ENCODE results near the gene LILRB2.
"Not testable (repeated sequence)": the region's sequence is repeated elsewhere in the genome, so short reads cannot be mapped to it uniquely, and the experiment has no call there.

Gene LILRB2

DNA sequence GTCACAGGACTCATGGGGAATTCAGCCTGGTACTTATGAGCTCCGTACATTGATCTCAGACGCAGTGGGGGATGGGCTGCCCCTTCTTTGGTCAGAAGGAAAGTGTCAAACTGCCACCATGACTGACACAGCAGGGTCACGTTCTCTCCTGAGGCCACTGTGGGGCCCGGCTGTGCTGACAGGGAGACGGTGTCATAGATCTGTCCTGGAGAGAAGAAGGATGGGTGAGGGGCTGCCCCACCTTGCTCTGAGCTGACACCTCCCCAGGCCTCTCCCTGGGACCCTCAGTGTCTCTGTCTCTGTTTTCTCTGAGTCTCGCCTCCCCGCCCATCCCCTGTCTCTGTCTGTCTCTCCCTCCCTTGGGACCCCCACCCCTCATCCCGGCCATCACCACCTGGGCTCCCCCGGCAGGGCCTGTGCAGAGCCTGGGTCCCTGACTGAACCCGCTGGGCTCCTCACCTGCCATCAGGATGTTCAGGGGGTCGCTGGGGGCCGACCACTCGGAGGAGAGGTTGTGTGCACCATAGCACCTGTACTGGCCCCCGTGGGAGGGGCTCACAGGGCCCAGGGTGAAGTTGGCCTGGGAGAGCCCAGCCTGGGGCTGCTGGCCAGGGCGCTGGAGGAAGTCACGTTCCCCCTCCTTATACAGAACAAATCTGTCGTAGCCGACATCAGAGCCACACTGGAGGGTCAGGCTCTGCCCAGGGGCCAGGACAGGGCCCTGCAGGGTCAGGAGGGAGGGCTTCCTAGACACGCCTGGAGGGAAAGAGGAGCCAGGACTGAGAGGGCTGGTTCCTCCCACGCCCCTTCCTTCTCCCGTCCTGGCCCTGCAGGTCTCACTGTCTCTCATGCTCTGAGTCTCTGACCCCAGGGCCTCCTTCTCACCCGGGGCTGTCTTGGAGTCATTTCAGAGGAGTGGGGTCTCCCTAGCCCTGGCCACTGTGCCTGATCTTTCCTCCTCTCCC lies 40.3 kb downstream of the LILRB2 start:
- not testable (repeated sequence) for DNase-seq (ENCODE audit: low spot score)

- not testable (repeated sequence) for DNase-seq (ENCODE audit: low spot score)
Observed at GRCh38 chr19:54239491-54240371, 41.2 kb downstream of the LILRB2 start.

DNA sequence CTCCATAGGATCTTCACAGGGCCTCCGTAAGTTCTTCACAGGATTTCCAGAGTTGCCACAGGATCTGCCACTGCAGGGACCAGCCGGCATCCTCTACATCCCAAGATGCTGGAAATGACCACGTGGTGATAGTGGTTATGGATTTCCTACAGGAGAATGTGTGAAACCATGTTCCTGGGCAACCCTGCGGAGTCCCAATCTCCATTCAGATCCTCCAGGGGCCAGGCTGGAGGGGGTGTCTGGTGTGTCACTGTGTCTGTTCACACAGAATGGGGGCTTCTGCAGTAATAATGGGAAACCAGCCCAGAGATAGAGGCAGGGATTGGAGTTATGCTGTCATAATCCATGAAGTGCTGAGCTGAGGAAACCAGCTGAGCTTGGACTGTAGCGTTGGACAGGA lies 47.0 kb downstream of the LILRB2 start:
- DNase-seq (ENCODE audit: low spot score) = no peak

DNA sequence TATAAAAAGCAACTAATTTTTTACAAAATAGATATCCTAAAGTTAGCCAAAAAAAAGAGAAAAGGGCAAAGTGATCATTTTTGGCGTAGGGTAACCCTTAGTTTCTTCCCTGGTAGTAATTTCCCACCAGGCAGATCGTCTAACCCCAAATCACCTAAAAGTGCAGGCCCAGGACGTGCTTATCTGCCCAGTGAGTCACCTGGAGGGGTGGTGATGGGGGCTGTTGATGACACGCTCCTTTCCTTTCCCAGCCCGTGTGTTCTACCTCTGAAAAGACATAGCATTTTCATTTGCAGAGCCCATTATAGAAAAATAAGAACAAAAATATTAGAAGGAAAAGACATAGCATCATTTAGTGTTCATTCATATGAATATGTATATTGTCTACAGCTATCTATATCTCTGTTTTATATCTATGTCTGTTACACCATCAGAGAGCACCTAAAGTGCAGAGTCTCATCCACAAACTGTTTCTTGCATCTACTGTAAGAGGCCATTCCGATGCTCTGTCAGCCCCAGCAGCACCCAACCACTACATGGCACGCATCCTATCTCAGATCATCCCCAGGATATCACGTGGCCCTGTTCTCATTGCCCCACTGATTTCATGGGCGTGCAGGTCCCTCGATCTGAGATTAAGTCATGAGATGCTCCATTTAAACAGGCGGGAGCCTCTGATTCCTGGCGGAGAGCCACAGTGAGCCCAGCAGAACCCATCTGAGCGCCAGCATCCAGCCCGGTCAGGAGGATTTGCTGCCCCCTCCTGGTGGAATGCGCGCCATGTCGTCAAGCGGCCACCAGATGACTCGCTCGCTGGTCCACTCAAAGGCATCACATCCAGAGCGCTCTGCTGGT lies 49.6 kb downstream of the LILRB2 start:
- no peak for DNase-seq (ENCODE audit: low spot score)

DNA sequence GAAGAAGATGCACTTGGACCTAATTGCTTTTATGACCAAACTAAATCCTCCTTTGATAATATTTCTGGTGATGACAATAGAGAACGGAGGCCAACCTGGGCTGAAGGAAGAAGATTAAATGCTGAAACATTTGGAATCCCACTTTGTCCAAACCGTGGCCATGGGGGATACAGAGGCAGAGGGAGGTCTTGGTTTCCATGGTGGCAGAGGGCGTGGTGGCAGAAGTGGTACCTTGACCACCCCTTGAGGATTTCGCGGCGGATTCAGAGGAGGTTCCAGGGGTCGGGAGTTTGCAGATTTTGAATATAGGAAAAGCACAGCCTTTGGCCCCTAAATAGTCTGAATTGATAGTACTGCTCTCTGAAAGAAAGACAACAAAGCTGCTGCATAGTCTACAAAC lies 50.9 kb downstream of the LILRB2 start:
- DNase-seq (ENCODE audit: low spot score) = no peak

GRCh38 chr19:54229146-54229545 lies 51.8 kb downstream of the LILRB2 start:
- DNase-seq (ENCODE audit: low spot score) = no peak

- DNase-seq (ENCODE audit: low spot score) = not testable (repeated sequence)
Observed at GRCh38 chr19:54224619-54225018, 56.3 kb downstream of the LILRB2 start.

GRCh38 chr19:54223937-54224281 lies 57.0 kb downstream of the LILRB2 start:
- DNase-seq (ENCODE audit: low spot score) = not testable (repeated sequence)
